NCI-H2227 (cell line): ENCODE measurements around the gene FOS.
A peak's percentile ranks its signal among the peaks of the same experiment; 100 is the strongest.
"Not testable (repeated sequence)": the region's sequence is repeated elsewhere in the genome, so short reads cannot be mapped to it uniquely, and the experiment has no call there.

ENCODE experiments used
- DNase-seq: peaks from one replicate; lab custom pipeline; 2025; ENCODE audit not compliant: unreplicated experiment; lab: John Stamatoyannopoulos, UW

FOS gene

GRCh38 chr14:75274899-75275569 is 3.6 kb upstream of the FOS start:
- DNase-seq: no peak

GRCh38 chr14:75275598-75275997 is 3.0 kb upstream of the FOS start:
- DNase-seq: no peak

GRCh38 chr14:75277008-75277814 is 1.4 kb upstream of the FOS start:
- peak; percentile 85 for DNase-seq

GRCh38 chr14:75277815-75278421 is 710 bp upstream of the FOS start:
- DNase-seq: no peak

GRCh38 chr14:75279153-75279762 is 630 bp downstream of the FOS start:
- DNase-seq: peak; percentile 69

GRCh38 chr14:75279763-75280290 is 1.2 kb downstream of the FOS start:
- peak; percentile 50 for DNase-seq

- DNase-seq: no peak
Measured at GRCh38 chr14:75280291-75280830, 1.7 kb downstream of the FOS start.

GRCh38 chr14:75280831-75281653 is 2.4 kb downstream of the FOS start:
- DNase-seq: no peak

- DNase-seq: no peak
Measured at GRCh38 chr14:75281654-75282019, 3.0 kb downstream of the FOS start.

GRCh38 chr14:75282170-75282554 is 3.5 kb downstream of the FOS start:
- no peak for DNase-seq

- not testable (repeated sequence) for DNase-seq
Measured at GRCh38 chr14:75282555-75283161, 4.0 kb downstream of the FOS start.

GRCh38 chr14:75283162-75283832 is 4.7 kb downstream of the FOS start:
- no peak for DNase-seq

- no peak for DNase-seq
Measured at GRCh38 chr14:75283833-75284563, 5.4 kb downstream of the FOS start.

- DNase-seq: no peak
Measured at GRCh38 chr14:75285331-75285730, 6.7 kb downstream of the FOS start.

- DNase-seq: no peak
Measured at GRCh38 chr14:75286313-75286712, 7.7 kb downstream of the FOS start.

- DNase-seq: no peak
Measured at GRCh38 chr14:75289840-75290388, 11.3 kb downstream of the FOS start.

GRCh38 chr14:75290851-75291250 is 12.2 kb downstream of the FOS start:
- DNase-seq: no peak

- no peak for DNase-seq
Measured at GRCh38 chr14:75291331-75291730, 12.7 kb downstream of the FOS start.
